Islet of Langerhans (tissue), 1 donor: ENCODE data around the gene TTL.
"Not testable (repeated sequence)": the region's sequence is repeated elsewhere in the genome, so short reads cannot be mapped to it uniquely, and the experiment has no call there.

Experiments used
- FAIRE-seq: peaks from one replicate; lab custom pipeline; 2011; peaks lifted over from hg19 to GRCh38; lab: Jason Lieb, UNC

TTL gene

DNA sequence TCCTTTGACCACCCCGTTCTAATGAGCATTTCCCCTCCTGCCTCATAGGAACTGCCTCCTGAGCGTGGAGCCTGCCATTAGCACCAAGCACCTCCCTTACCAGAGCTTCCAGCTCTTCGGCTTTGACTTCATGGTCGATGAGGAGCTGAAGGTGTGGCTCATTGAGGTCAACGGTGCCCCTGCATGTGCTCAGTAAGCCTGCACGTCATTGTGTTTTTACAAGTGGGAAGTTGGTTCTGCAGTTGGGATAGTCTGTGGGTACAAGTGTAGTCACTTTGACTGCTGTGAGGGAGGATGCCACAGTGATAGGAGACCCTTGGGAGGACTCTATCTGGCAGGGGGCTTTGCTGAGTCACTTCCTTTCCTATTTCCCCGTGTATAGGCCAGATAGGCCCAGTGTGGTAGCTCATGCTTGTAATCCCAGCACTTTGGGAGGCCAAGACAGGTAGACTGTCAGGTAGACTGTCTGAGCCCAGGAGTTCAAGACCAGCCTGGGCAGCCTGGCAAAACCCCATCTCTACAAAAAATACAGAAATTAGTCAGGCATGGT, 38.4 kb downstream of the TTL start:
- FAIRE-seq = no peak

DNA sequence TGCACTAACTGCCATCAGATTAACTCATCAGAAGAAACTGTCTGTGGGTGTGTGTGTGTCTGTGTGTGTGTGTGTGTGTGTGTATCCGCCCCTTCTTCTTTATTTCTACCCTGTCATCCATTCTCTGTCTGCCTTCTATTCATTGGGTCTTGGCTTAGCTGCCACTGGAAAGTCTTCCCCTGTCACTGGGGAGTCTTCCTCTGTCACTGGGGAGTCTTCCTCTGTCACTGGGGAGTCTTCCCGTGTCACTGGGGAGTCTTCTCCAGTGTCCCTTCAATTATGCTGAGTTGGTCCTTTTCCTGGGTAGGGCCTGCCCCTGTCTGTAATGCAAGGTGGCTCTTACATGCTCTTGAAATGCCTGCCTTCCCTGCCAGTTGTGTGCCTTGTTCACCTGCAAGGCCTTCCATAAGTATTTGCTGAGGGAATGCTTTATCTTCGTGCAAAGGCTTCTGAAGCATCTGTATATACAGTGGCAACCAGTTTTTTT, 41.4 kb downstream of the TTL start:
- no peak for FAIRE-seq

DNA sequence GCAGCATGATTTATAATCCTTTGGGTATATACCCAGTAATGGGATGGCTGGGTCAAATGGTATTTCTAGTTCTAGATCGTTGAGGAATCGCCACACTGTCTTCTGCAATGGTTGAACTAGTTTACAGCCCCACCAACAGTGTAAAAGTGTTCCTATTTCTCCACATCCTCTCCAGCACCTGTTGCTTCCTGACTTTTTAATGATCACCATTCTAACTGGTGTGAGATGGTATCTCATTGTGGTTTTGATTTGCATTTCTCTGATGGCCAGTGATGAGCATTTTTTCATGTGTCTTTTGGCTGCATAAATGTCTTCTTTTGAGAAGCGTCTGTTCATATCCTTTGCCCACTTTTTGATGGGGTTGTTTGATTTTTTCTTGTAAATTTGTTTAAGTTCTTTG, 42.3 kb downstream of the TTL start:
- FAIRE-seq = not testable (repeated sequence)

DNA sequence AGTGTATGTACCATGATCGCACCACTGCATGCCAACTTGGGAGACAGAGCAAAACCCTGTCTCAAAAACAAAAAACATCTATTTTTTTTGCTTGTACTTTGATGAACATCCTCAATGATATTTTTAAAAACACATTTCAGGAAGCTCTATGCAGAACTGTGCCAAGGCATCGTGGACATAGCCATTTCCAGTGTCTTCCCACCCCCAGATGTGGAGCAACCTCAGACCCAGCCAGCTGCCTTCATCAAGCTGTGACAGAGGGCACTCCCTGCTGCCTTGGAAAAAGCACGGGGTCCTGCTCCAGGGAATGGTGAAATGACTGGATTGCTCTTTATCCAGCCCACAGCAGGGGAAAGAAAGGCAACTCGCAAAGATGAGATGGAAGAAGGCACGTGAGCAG, 46.6 kb downstream of the TTL start:
- no peak for FAIRE-seq

DNA sequence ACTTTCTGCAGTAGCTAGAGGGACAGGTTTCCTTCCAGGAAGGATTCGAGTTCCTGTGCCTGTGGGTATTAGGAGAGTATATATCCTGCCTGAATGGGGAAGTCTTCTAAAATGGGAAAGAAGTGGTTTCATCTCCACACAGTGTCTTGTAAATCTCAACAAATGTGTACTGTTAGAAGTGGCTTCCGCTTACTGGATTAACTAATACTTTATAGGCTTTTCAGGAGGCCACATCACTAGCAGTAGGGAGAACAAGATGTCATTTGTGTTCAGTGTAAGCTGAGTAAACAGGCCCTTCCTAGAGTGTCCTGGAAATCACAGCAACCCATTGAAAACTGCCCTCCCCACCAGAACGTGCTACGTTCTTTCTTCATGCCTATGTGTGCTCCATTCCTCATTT, 47.8 kb downstream of the TTL start:
- FAIRE-seq = no peak

DNA sequence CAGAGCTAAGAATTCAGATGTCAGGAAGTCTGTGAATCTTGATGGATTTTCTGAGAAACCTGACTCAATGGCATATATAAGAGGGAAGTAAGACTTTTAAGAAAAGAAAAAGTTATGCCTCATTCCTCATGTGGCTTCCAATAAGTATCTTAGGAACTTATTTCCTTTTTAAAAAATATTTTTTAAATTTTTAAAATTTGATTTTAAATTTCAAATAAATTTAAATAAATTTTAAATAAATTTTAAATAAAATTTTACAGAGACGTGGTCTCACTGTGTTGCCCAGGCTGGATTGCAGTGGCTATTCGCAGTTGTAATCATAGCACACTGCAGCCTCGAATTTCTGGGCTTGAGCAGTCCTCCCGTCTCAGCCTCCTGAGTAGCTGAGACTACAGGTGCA, 48.8 kb downstream of the TTL start:
- FAIRE-seq = no peak

DNA sequence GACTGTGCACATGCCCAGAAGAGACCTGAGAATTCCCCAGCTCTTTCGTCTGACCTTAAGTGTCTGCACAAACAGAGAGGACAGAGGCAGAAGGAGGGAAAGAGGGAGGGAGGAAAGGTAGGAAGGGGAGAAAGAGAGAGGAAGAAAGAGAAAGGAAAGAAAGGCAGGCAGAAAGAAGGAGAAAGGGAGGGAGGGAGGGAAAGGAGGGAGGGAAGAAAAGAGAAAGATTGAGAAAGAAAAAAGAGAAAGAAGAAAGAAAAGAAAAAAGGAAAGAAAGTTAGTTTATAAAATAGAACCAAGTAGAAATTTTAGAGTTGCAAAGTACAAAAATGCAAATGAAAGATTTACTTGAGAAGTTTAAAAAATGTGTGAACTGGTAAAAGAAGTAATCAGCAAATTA, 52.9 kb downstream of the TTL start:
- no peak for FAIRE-seq

DNA sequence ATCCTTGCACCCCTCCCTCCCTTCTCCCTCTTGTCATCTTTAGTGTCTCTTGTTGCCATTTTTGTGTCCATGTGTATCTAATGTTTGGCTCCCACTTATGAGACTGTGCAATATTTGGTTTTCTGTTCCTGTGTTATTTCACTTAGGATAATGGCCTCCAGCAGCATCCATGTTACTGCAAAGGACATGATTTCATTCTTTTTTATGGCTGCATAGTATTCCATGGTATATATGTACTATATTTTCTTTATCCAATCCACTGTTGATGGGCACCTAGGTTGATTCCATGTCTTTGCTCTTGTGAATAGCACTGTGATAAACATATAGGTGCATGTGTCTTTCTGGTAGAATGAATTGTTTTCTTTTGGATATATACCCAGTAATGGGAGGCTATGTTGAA, 54.7 kb downstream of the TTL start:
- FAIRE-seq = not testable (repeated sequence)

DNA sequence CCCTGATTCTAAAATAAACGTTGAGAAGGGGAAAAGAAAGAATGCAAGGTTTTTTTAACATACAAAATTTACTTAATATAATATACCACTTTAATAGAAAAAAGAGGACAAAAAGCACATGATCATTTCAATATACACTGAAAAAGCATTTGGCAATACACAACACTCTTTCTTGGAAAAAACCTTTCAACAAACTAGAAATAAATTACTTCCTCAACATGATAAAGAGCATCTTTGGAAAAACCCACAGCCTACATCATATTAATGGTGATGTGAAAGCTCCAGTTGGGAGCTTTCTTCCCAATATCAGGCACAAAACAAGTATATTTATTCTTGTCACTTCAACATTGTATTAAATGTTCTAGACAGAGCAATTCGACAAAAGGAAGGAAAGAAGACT, 57.4 kb downstream of the TTL start:
- FAIRE-seq = no peak

DNA sequence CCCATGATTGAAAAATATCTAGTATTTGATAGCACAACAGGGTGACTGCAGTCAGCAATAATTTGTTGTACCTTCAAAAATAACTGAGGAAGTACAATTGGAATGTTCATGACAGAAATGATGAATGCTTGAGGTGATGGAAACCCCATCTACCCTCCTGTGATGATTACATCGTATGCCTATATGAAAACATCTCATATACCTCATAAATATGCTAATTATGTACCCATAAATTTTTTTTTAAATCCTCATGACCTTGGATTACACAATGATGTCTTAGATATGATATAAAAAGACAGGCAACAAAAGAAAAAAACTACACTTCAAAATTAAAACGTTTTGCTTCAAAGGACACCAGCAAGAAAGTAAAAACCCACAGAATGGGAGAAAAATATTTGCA, 59.0 kb downstream of the TTL start:
- no peak for FAIRE-seq

DNA sequence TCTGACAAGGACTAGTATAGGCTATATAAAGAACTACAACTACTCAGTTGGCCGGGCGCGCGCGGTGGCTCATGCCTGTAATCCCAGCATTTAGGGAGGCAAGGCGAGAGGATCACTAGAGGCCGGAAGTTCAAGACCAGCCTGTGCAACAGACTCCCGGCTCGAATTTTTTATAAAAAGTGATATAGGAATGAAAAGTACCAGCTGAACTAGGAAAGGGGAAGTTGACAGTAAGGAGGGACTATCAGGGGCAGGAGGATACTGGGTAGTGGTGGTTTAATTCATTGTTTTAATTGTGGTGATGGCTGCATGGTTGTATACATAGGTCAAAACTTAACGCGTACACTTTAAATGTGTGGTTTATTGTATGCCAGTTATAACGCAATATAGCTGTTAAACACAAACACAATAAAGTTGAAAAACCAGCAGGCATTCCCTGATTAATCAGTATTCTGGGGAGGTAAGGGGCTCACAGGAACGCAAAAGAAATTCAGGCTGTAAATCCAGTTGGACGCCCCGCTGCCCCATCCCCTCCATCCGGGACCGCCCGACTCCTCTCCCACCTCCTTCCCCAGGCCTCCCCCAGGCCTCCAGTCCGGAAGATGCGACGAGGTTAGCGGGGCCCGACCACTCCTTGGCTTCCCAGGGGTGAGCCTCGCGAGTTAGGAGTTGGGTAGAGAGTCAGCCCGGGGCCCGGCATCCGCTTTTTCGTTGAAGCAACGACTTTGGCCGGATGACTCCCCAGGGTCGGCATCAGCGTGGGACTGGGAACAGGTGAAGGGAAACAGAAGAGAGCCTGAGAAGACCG, 59.6 kb downstream of the TTL start:
- FAIRE-seq = no peak

DNA sequence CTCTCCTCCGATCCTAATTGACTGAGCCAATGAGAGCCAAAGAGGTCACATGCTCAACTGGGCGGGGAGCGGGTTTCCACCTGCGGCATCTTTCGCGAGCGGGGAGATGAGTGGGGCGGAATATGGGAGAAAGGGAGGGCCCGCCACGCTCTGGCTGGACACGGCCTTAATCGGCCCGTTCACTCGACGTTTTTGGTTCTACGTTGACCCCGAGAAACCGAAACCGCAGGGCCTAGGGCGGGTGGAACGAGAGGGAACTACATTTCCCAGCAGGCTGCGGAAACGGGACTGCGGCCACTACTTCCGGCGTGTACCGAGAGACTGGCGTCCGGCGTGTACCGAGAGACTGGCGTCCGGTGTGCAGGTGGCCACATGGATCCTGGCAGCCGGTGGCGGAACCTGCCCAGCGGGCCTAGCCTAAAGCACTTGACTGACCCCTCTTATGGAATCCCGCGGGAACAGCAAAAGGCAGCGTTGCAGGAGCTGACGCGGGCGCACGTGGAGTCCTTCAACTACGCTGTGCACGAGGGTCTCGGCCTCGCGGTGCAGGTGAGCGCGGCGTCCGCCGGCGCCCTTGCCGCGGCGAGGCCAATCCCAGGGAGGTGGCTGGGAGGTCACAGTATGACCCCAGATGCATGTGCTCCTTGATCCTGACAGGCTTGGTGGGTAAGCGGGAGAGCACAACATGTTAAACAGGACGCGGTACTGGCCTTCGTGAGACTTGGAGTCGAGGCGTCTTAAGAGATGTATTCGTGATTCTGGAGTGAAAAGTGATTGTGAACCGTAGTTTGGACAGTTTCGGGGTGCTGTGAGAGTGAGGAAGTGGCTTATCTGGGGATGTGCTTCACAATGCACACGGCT, 60.4 kb downstream of the TTL start, which contains the start of gene POLR1B:
Gene POLR1B, plus strand, starts transcription at position 343 of the 861 bp plus-strand sequence. Its CDS starts 30 bp downstream, at position 373.
- FAIRE-seq = no peak

DNA sequence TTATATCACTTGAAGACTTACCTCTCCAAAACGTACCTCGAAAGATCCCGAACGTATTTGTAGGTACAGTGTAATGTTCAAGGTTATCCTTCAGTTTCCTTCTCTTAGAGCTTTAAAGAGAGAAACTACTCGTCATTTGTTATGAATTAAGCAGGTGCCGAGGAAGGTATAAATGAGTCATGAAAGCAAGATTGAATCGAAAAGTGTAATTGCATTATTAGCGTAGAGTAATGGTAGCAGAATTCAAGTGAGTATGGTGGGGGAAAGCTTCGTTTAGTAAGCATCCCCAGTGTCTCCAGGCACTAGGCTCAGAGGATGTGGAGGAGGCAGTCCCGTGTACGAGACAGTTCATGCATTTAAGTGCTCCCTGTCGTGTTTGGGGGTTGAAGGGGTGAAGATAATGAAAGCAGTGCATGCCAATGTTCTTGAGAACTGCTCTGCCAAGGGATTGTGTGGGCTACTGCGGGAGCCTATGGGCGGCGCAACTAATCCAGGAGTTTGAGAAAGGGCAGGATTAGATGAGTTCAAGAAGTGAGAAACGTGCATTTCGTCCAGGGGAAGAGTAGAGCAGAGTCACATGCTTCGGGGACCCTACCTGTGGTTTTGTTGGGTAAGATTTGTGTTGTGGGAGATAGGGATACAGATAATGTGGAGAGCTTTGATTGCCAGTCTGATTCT, 61.2 kb downstream of the TTL start:
- no peak for FAIRE-seq

DNA sequence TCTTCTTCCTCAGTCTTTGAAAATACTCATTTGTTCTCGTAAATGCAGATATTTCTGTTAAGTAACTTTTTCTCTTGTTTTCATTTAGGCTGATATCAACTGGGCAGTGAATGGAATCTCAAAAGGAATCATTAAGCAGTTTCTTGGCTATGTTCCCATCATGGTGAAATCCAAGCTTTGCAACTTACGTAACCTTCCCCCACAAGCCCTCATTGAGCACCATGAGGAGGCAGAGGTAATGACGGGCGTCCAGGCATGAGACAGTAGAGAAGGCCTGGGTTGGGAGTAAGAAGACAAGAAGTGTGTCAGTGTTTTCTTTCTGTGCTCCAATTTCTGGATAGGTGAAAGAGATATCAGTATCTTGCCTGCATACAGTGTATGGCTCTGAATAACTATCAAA, 65.4 kb downstream of the TTL start:
- FAIRE-seq = no peak

DNA sequence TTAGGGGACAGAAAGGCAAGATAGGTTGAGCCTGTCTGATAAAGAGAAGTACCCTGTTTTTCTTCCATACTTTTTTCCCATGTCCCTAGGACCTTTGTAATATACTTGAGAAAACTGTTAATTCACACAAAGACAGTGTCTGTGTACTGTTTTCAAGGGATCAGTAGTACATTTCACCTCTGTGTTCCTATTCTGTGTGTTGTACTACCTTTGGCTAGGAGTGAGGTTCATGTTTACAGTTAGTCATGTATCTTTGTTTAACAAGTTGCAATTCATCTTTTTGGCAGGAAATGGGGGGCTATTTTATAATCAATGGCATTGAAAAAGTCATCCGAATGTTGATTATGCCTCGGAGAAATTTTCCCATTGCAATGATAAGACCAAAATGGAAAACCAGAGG, 67.0 kb downstream of the TTL start:
- FAIRE-seq = no peak

DNA sequence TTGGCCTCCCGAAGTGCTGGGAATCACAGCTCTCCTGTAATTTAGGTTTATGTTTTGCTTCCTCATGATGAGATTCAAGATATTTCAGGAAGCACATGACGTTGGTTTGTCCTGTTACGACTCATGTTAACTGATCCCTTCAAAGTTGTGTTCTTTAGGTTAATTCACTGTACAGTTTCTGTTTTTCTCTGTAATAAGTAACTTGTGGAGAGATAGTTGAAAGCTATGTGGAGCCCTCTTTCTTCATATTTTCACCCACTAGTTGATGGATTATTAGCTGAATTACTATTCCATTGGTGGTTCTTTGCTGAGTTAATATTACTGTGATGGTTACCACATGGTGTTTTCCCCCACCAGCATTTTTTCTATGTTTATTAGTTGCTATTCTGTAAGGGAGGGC, 84.1 kb downstream of the TTL start:
- FAIRE-seq = no peak

DNA sequence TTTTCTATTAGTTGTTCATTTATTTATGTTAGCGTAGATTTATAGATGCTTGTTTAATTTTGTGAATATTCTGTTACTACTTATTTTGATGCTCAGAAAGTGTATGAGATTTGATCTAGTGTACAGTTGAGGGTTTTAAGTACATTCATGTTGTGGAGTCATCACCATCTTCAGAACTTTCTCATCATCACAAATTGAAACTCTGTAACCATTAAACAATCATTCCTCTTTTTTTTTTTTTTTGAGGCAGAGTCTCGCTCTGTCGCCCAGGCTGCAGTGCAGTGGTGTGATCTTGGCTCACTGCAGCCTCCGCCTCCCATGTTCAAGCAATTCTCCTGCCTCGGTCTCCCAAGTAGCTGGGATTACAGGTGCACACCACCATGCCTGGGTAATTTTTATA, 84.6 kb downstream of the TTL start:
- not testable (repeated sequence) for FAIRE-seq

DNA sequence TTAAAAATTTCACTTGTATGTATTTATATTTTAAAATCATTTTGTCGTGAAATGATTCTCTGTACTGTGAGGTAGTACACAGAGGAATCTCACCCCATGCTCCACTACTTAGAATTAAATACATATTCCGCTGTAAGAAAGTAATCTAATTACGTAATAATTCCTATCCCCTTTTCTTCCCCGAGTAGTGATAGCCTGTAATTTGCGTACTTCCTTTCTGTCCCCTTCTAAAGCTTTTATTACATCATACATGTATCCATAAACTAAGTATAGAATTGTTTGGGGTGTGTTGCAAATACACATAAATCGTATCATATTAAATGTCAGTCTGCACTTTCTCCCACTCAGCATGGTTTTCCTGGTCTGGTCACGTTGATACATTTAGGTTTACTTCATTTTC, 90.0 kb downstream of the TTL start:
- no peak for FAIRE-seq

DNA sequence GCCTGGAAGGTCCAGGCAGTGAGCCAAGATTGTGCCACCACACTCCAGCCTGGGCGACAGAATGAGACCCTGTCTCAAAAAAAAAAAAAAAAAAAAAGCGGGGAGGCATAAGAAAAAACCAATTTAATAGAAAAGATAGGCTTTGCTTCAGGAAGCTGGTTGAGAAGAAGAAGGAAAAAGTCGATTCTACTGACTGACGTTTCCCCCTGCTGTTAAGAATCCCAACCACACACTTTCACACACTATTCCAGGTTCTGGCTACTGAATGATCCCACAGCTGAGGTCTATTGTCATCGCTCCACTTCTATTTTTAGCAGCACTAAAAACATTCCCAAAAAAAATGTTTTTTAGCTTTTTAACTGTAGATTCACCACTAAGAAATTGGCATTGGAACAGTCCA, 95.8 kb downstream of the TTL start:
- no peak for FAIRE-seq

DNA sequence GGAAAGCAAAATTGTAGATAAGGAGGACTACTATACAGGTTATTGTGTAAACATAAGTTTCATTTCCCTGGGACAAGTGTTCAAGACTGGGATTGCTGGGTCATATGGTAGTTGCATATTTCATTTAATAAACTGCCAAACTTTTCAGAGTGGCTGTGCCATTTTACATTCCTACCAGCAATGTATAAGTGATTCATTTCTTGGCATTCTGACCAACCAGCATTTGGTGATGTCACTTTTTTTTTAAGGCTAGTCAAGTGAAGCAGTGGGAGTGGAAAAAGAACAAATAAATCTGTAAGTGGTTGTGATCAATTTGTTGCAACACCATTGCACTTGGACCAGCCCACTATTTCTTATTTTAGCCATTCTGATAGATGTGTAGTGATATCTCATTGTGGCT, 97.3 kb downstream of the TTL start:
- FAIRE-seq = no peak

DNA sequence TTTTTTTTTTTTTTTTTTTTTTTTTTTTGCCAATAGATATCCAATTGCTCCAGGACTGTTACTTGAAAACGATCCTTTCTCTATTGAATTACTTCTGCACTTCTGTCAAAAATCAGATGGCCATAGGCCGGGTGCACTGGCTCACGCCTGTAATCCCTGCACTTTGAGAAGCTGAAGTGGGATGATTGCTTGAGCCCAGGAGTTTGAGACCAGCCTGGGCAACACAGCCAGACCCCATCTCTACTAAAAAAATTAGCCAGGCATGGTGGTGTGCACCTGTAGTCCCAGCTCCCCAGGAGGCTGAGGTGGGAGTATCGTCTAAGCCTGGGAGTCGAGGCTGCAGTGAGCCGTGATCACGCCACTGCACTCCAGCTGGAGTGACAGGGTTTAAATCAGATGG, 98.1 kb downstream of the TTL start:
- no peak for FAIRE-seq

DNA sequence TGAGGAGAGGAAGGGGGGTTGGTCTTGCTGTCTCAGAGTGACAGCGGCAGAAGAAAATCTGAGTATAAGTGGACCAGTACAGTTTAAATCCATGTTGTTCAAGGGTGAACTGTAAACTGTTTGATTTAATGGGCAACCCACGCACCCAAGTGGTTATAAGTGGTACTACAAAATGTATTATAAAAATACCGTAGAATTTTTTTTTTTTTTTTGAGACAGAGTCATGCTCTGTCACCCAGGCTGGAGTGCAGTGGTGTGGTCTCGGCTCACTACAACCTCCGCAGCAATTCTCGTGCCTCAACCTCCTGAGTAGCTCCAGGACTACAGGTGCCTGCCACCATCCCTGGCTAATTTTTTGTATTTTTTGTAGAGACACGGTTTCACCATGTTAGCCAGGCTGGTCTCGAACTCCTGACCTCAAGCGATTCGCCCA, 100.4 kb downstream of the TTL start:
- no peak for FAIRE-seq
